Liver (tissue), 9 donors: ENCODE results near the gene CAMK2B. TPM values are rescaled to one million over a fixed set of nuclear protein-coding genes. Genes with fewer than 3 reads are reported as not detected.

Experiments used
- DNase-seq: peaks from one replicate; pipeline ENCODE4 v3.0.0-alpha.2; 2017; ENCODE audit warnings: low spot score
- H3K27ac ChIP-seq, 2 donors: one replicate each; pipeline ENCODE4 v1.7.0; 2013; ENCODE audit warnings: inconsistent platforms in 2 of 2, low read length in 2 of 2, control low read depth in 1 of 2, low read depth in 1 of 2, mild to moderate bottlenecking in 1 of 2
- H3K27me3 ChIP-seq, 4 donors: one replicate each; pipeline versions ENCODE4 v1.6.1 to v1.7.0; 2013; ENCODE audit warnings: low read length in 3 of 4, inconsistent platforms in 1 of 4, mild to moderate bottlenecking in 1 of 4, moderate library complexity in 1 of 4; ENCODE audit not compliant: control insufficient read depth in 4 of 4, insufficient read depth in 4 of 4
- H3K36me3 ChIP-seq, 4 donors: one replicate each; pipeline versions ENCODE4 v1.6.1 to v1.7.0; 2013; ENCODE audit warnings: low read length in 3 of 4, mild to moderate bottlenecking in 3 of 4, low read depth in 1 of 4, moderate library complexity in 1 of 4; ENCODE audit not compliant: control insufficient read depth in 4 of 4, insufficient read depth in 3 of 4
- H3K4me1 ChIP-seq, 4 donors: one replicate each; pipeline versions ENCODE4 v1.6.1 to v1.7.0; 2013; ENCODE audit warnings: low read length in 3 of 4, mild to moderate bottlenecking in 3 of 4, moderate library complexity in 1 of 4; ENCODE audit not compliant: control insufficient read depth in 4 of 4, insufficient read depth in 4 of 4
- H3K4me3 ChIP-seq, 3 donors: one replicate each; pipeline versions ENCODE4 v1.6.1 to v1.7.0; 2013; ENCODE audit warnings: low read length in 3 of 3, control low read depth in 1 of 3, low read depth in 1 of 3, mild to moderate bottlenecking in 1 of 3
- H3K9ac ChIP-seq, 2 donors: one replicate each; pipeline ENCODE4 v1.7.0; 2013; ENCODE audit warnings: low read length in 2 of 2, mild to moderate bottlenecking in 2 of 2, moderate library complexity in 2 of 2, control low read depth in 1 of 2, low read depth in 1 of 2
- H3K9me3 ChIP-seq, 4 donors: one replicate each; pipeline versions ENCODE4 v1.6.1 to v1.7.0; 2013; ENCODE audit warnings: low read length in 3 of 4; ENCODE audit not compliant: control insufficient read depth in 4 of 4
- CTCF ChIP-seq: fragments of 150-350 bp; IDR thresholded peaks from 2 replicates; pipeline ENCODE4 v1.5.1; 2017; ENCODE audit warnings: improper control_type of control experiment, low read depth, low read length; ENCODE audit not compliant: missing input control
- EGR1 ChIP-seq, 2 donors: IDR thresholded peaks; 2 replicates each; pipeline ENCODE4 v1.6.1; 2016 to 2018; ENCODE audit warnings: antibody characterized with exemption in 2 of 2, low read depth in 2 of 2
- FOXA1 ChIP-seq: IDR thresholded peaks from 2 replicates; pipeline ENCODE4 v1.6.1; 2016; ENCODE audit warnings: antibody characterized with exemption
- FOXA2 ChIP-seq: IDR thresholded peaks from 2 replicates; pipeline ENCODE4 v1.6.1; 2016; ENCODE audit warnings: antibody characterized with exemption
- GABPA ChIP-seq, 2 donors: IDR thresholded peaks in 1 of 2; conservative IDR thresholded peaks in 1 of 2; 2 replicates each; pipeline ENCODE4 v1.6.1; 2016; ENCODE audit warnings: antibody characterized with exemption in 2 of 2, mild to moderate bottlenecking in 1 of 2, moderate library complexity in 1 of 2
- HNF4A ChIP-seq, 2 donors: conservative IDR thresholded peaks; 2 replicates each; pipeline ENCODE4 v1.6.1; 2016; ENCODE audit warnings: antibody characterized with exemption in 2 of 2, mild to moderate bottlenecking in 2 of 2
- HNF4G ChIP-seq: IDR thresholded peaks from 2 replicates; pipeline ENCODE4 v1.6.1; 2016; ENCODE audit warnings: antibody characterized with exemption
- JUND ChIP-seq, 2 donors: IDR thresholded peaks; 2 replicates each; pipeline ENCODE4 v1.6.1; 2016; ENCODE audit warnings: antibody characterized with exemption in 2 of 2
- NR2F2 ChIP-seq: IDR thresholded peaks from 2 replicates; pipeline ENCODE4 v1.6.1; 2016; ENCODE audit warnings: antibody characterized with exemption
- RAD21 ChIP-seq, 2 donors: IDR thresholded peaks; 2 replicates each; pipeline ENCODE4 v1.6.1; 2016; ENCODE audit warnings: antibody characterized with exemption in 2 of 2, mild to moderate bottlenecking in 2 of 2
- RXRA ChIP-seq, 2 donors: IDR thresholded peaks; 2 replicates each; pipeline ENCODE4 v1.6.1; 2017 to 2018; ENCODE audit warnings: antibody characterized with exemption in 2 of 2, mild to moderate bottlenecking in 1 of 2
- SP1 ChIP-seq: IDR thresholded peaks from 2 replicates; pipeline ENCODE4 v1.6.1; 2018; ENCODE audit warnings: antibody characterized with exemption, mild to moderate bottlenecking
- TAF1 ChIP-seq: conservative IDR thresholded peaks from 2 replicates; pipeline ENCODE4 v1.6.1; 2016; ENCODE audit warnings: antibody characterized with exemption, mild to moderate bottlenecking
- YY1 ChIP-seq: IDR thresholded peaks from 2 replicates; pipeline ENCODE4 v1.6.1; 2016; ENCODE audit warnings: antibody characterized with exemption, mild to moderate bottlenecking
- WGBS: extraction: QIAGEN DNeasy Blood & Tissue Kit; methylation state at CpG from one replicate; pipeline ENCODE4 v1.1.7; 2013; 5-methylcytosine and 5-hydroxymethylcytosine counted together
- polyA plus RNA-seq, 2 donors: library from polyadenylated mRNA; stranded (reverse) in 1 of 2; unstranded in 1 of 2; fragments of 200-250 nt in 1 of 2; fragments of >200 nt in 1 of 2; fragmentation: Nextera tagmentation in 1 of 2; extraction: Ambion mirVana in 1 of 2; gene quantifications; one replicate each; pipeline versions ENCODE4 v1.2.1 to v1.2.3, GENCODE V29; 2013 to 2015
- total RNA-seq, 2 donors: library from RNA; depleted of rRNA; stranded (reverse); fragments of >200 nt; gene quantifications; one replicate each; pipeline ENCODE4 v1.2.3, GENCODE V29; 2014
- TF ChIP-seq, protein P1 (sequence below): IDR thresholded peaks from 2 replicates; pipeline ENCODE4 v1.6.1; 2016; ENCODE audit warnings: antibody characterized with exemption
- TF ChIP-seq, protein P2 (sequence below): IDR thresholded peaks from 2 replicates; pipeline ENCODE4 v1.6.1; 2016; ENCODE audit warnings: antibody characterized with exemption, mild to moderate bottlenecking
- TF ChIP-seq, protein P3 (sequence below): IDR thresholded peaks from 2 replicates; pipeline ENCODE4 v1.6.1; 2016; ENCODE audit warnings: antibody characterized with exemption
- TF ChIP-seq, protein P4 (sequence below): IDR thresholded peaks from 2 replicates; pipeline ENCODE4 v1.6.1; 2016; ENCODE audit warnings: antibody characterized with exemption
- donor health status: healthy.
- donor health status: healthy.
- donor health status: healthy.
- donor health status: healthy.
- donor health status: healthy.

CAMK2B gene
- total and polyA plus RNA-seq, 4 donors: 2.1 to 3.3 (median 2.2) TPM; not detected in 1

DNA sequence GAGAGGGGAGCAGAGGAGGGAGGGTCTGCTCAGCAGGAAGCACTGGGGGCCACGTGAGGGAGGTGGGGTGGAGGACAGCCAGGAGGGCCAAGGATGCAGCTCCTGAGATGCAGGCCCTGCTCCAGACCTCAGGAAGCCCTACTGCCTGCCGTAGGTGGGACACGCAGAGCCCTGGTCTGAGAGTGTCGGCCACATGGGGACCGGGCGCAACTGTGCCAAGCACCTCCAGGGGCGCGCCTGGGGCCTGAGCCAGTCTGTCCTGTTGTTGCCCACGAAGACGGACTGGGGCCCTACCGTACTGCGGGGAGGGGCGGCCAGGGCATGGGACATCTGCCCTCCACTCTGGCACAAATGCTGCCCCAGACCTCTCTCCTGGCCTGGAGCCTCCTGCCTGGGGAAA lies 93.0 kb downstream of the CAMK2B start:
- no peaks in the 10 kb centered on the region for H3K36me3 ChIP-seq
- H3K27me3 ChIP-seq: no peaks in the 10 kb centered on the region
- H3K4me3 ChIP-seq: no peak overlapping the region
- no peaks in the 10 kb centered on the region for H3K9me3 ChIP-seq
- H3K4me1 ChIP-seq: no peaks in the 10 kb centered on the region
- H3K9ac ChIP-seq: no peak overlapping the region
- no peak for DNase-seq
- TF ChIP-seq RXRA (IDR thresholded peaks at IDR 0.05) (no peak), HNF4A (conservative IDR thresholded peaks at IDR 0.05) (no peak), EGR1 (IDR thresholded peaks at IDR 0.05; ENCODE audit: low read depth in 2 of 2) (no peak), GABPA (IDR thresholded peaks at IDR 0.05 in 1 of 2, conservative IDR thresholded peaks at IDR 0.05 in 1 of 2) (no peak), SP1 (no peak), NR2F2 (no peak), CTCF (no peak), FOXA2 (no peak), TAF1 (no peak), YY1 (no peak), FOXA1 (no peak), HNF4G (no peak), JUND (IDR thresholded peaks at IDR 0.05) (no peak), RAD21 (IDR thresholded peaks at IDR 0.05) (no peak)
- TF ChIP-seq, protein P1, sequence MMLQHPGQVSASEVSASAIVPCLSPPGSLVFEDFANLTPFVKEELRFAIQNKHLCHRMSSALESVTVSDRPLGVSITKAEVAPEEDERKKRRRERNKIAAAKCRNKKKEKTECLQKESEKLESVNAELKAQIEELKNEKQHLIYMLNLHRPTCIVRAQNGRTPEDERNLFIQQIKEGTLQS: no peak
- TF ChIP-seq, protein P2, sequence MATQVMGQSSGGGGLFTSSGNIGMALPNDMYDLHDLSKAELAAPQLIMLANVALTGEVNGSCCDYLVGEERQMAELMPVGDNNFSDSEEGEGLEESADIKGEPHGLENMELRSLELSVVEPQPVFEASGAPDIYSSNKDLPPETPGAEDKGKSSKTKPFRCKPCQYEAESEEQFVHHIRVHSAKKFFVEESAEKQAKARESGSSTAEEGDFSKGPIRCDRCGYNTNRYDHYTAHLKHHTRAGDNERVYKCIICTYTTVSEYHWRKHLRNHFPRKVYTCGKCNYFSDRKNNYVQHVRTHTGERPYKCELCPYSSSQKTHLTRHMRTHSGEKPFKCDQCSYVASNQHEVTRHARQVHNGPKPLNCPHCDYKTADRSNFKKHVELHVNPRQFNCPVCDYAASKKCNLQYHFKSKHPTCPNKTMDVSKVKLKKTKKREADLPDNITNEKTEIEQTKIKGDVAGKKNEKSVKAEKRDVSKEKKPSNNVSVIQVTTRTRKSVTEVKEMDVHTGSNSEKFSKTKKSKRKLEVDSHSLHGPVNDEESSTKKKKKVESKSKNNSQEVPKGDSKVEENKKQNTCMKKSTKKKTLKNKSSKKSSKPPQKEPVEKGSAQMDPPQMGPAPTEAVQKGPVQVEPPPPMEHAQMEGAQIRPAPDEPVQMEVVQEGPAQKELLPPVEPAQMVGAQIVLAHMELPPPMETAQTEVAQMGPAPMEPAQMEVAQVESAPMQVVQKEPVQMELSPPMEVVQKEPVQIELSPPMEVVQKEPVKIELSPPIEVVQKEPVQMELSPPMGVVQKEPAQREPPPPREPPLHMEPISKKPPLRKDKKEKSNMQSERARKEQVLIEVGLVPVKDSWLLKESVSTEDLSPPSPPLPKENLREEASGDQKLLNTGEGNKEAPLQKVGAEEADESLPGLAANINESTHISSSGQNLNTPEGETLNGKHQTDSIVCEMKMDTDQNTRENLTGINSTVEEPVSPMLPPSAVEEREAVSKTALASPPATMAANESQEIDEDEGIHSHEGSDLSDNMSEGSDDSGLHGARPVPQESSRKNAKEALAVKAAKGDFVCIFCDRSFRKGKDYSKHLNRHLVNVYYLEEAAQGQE: no peak
- TF ChIP-seq, protein P3, sequence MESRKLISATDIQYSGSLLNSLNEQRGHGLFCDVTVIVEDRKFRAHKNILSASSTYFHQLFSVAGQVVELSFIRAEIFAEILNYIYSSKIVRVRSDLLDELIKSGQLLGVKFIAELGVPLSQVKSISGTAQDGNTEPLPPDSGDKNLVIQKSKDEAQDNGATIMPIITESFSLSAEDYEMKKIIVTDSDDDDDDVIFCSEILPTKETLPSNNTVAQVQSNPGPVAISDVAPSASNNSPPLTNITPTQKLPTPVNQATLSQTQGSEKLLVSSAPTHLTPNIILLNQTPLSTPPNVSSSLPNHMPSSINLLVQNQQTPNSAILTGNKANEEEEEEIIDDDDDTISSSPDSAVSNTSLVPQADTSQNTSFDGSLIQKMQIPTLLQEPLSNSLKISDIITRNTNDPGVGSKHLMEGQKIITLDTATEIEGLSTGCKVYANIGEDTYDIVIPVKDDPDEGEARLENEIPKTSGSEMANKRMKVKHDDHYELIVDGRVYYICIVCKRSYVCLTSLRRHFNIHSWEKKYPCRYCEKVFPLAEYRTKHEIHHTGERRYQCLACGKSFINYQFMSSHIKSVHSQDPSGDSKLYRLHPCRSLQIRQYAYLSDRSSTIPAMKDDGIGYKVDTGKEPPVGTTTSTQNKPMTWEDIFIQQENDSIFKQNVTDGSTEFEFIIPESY: no peak
- TF ChIP-seq, protein P4, sequence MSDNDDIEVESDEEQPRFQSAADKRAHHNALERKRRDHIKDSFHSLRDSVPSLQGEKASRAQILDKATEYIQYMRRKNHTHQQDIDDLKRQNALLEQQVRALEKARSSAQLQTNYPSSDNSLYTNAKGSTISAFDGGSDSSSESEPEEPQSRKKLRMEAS: no peak
- no peak overlapping the region for H3K27ac ChIP-seq
- WGBS: 93% methylated on average over 13 of the region's 13 CpGs
